NCI-H82 (cell line): ENCODE data around the gene TOPBP1.
"Not testable (repeated sequence)": the region's sequence is repeated elsewhere in the genome, so short reads cannot be mapped to it uniquely, and the experiment has no call there.

ENCODE experiments used
- DNase-seq: peaks from one replicate; lab custom pipeline; 2025; lab: John Stamatoyannopoulos, UW

TOPBP1 gene

DNA sequence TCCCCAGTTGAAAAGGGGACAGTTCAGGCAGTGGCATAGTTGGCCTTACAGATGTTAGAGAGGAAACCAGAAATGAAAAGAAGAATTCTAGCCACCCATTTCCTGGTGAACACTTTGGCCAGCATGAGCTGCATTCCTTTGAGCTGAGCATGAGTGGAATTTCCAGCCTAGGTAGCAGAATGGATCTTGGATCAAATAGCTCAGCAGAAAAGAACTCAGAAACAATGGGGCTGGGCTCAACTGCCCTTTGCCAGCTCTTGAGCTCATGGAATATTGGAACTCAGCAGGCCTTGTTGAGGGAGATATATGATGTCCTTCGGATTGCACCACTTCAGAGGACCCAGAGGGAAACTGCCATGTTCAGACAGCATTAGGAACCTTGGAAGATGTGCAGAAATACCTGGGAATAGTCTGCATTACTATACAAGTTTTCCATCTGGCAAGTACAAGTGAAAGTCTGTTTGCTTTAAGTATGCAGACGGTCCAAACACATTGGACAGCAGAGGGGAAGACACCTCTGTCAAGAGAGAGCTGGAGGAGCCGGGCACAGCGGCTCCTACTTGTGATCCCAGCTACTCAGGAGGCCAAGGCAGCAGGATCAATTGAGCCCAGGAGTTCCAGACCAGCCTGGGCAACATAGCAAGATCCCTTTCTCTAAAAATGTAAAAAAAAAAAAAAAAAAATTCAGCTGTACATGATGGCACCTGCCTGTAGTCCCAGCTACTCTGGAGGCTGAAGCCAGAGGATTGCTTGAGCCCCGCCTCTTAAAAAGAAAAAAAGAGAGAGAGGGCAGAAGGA, 91.4 kb downstream of the TOPBP1 start:
- DNase-seq = no peak

DNA sequence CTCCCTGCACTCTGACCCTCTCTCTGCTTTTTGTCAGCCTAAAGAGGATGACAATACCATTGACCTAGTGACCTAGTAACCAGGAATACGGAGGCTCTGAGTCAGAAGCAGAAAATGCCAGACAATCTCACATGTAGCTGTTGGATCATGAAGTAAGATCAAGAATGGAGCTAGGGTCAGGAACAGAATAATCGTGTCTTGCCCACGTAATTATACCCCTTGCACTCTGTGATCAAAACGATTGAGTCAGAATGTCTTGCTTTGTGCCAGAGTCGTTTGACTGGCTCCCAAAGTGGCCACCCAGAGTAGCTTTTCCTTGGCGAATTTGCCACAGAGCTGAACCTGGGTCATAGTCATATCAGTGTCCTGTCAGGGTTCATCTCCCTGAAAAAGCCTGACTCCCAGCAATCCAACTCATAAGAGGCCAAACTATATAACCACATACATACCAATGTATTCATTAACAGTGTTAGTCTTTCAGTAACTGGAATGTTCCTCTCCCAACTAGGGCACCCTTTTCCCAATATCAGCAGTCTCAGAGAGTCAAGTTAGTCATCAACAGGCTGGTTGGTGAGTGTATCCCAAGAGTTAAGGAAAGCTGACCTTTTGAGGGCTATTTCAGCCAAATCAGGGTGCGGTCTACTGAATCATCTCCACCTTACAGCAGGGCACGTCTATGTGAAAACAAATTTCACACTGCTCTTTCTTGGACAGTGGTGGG, 93.3 kb downstream of the TOPBP1 start:
- DNase-seq = no peak

DNA sequence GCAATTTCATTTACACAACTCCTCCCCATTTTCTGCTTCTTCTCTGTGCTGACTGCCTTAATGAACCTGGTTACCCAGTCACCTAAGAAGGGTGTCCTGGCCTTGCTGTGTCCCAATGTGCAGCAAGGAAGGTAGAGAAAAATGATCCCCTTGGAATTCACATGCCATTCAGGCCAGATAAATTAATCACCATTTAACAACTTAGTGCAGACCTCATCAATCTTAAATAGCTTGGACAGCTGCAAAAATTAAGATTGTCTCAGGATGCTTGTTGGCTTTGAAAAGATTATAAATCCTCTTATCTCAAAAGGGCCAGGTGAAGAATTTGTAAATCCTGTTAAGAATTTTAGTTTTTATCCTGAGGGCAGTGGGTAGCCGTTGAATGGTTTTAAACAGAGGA, 97.9 kb downstream of the TOPBP1 start:
- no peak for DNase-seq

DNA sequence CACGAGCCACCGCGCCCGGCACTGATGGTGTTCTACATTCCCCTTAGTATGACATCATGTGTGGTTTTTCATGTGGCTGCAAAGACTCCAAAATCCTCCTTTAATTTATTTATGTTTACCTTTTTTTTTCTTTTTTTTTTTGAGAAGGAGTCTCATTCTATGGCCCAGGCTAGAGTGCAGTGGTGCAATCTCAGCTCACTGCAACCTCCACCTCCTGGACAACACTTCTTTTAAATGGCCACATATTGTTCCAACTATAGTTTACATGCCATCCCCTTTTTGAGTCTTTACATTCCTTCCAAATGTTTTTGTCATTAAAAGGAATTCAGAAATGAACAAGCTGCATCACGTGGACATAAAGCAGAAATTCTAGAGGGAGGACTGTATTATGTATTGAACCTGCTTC, 98.6 kb downstream of the TOPBP1 start:
- no peak for DNase-seq

DNA sequence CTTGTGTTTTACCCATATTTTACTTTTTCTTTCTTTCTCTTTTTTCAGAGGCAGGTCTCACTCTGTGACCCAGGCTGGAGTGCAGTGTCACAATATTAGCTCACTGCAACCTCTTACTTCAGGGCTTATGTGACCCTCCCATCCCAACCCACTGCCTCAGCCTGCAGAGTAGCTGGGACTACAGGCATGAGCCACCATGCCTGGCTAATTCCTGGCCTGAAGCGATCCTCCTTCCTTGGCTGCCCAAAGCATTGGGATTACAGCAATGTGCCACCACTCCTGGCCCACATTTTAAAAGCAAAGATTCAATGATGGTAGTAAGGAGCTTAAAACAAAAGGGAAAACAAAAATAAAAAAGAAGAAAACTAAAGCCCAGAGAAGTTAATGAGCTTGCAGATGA, 99.4 kb downstream of the TOPBP1 start:
- no peak for DNase-seq

DNA sequence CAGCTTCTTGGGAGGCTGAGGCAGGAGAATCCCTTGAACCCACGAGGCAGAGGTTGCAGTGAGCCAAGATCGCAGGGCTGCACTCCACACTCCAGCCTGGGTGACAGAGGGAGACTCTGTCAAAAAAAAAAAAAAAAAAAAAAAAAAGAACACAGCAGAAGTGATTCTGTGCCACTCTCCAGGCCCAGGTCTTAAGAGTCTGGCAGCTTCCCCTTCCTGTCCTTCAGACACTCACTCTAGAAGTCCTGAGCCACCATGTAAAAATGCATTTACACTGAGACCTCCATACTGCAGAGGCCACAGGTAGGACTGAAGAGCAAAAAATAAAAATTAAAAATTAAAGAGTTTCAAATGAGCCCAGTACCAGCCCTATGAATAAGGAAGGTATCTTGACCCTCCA, 100.1 kb downstream of the TOPBP1 start:
- DNase-seq = no peak

DNA sequence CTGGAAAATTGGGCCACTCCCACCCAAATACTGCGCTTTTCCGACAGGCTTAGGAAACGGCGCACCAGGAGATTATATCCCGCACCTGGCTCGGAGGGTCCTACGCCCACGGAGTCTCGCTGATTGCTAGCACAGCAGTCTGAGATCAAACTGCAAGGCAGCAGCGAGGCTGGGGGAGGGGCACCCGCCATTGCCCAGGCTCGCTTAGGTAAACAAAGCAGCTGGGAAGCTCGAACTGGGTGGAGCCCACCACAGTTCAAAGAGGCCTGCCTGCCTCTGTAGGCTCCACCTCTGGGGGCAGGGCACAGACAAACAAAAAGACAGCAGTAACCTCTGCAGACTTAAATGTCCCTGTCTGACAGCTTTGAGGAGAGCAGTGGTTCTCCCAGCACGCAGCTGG, 110.2 kb downstream of the TOPBP1 start:
- DNase-seq = not testable (repeated sequence)
